ENCODE measurements around the gene GIMAP2. TPM values are rescaled to one million over a fixed set of nuclear protein-coding genes. Genes with fewer than 3 reads are reported as not detected.
A peak's percentile ranks its signal among the peaks of the same experiment; 100 is the strongest.

The GIMAP2 gene
- polyA plus RNA-seq (1.7 to 3.2 TPM (median 2.5 TPM) in 3 replicates), polyA minus RNA-seq (0.49 to 2.0 TPM (median 0.56 TPM) in 3 replicates)
- polyA plus RNA-seq (2011; ENCODE audit: low read depth) = not detected
- 1.1 and 1.8 TPM in 2 replicates for polyA plus RNA-seq (2011; cell fraction: cytosol; rRNA removed)
- 1.6 and 2.0 TPM in 2 replicates for polyA plus RNA-seq (2011; cell fraction: nucleus; rRNA removed)
- polyA plus RNA-seq (2012; ENCODE audit: low replicate concordance) = 0.48 and 1.7 TPM in 2 replicates
- polyA minus RNA-seq (2011; cell fraction: cytosol; rRNA and poly(A)+ RNA removed) = not detected
- 0.32 TPM in 1 of 2 replicates, not detected in the other for polyA minus RNA-seq (2011; cell fraction: nucleus; rRNA and poly(A)+ RNA removed)

- TF ChIP-seq EZH2 (IDR thresholded peaks at IDR 0.05; ENCODE audit: low read length) = no peak
- no peak for TF ChIP-seq CTCF (optimal IDR thresholded peaks at IDR 0.05 in 1 of 3, IDR thresholded peaks at IDR 0.05 in 1 of 3, conservative IDR thresholded peaks at IDR 0.05 in 1 of 3; ENCODE audit: extremely low read depth in 1 of 3, insufficient read depth in 2 of 3, low read length in 3 of 3)
- H3K9me1 ChIP-seq (ENCODE audit: control insufficient read depth, extremely low read depth, insufficient read depth, low read length) = no peaks in the 10 kb centered on the region
These were observed at the start of gene GIMAP2 for GRCh38 chr7:150685219-150686029. GIMAP2 (plus strand) TSS chr7:150685706; CDS start chr7:150687060, 1,354 bp downstream.

DNA sequence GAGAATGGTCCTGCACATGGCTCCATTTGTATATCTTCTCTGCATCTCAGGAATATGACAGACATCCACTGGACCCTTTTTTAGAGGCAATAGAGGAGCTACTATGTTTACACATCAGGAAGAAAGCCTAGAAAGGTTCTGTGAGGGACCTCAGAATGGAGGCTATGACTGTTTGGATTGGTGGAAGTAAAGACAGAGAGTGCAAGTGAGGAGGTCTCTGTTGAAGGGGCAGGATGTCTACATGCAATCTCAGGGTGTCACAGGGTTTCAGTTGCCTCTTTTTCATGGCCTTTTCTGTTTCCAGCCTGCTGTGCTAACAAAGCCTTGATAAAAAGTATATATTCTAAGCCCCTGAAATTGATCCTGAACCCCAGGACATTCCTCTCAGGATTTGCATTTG, 43.7 kb upstream of the GIMAP2 start:
- Histone ChIP-seq H3K27ac (ENCODE audit: control insufficient read depth, insufficient read depth, low read length) (no peak overlapping the region), H3K79me2 (ENCODE audit: control insufficient read depth, insufficient read depth, low read length) (no peaks in the 10 kb centered on the region), H3K9ac (ENCODE audit: control insufficient read depth, extremely low read depth, insufficient read depth, low read length) (no peak overlapping the region), H3K36me3 (ENCODE audit: control insufficient read depth in 2 of 2, extremely low read depth in 1 of 2, insufficient read depth in 2 of 2, low read length in 2 of 2) (no peaks in the 10 kb centered on the region), H3K27me3 (ENCODE audit: control insufficient read depth, extremely low read depth, insufficient read depth, low read length) (no peaks in the 10 kb centered on the region), H4K20me1 (ENCODE audit: control insufficient read depth, extremely low read depth, insufficient read depth, low read length) (no peaks in the 10 kb centered on the region), H3K4me1 (ENCODE audit: control insufficient read depth, extremely low read depth, insufficient read depth, low read length) (no peaks in the 10 kb centered on the region), H3K9me1 (ENCODE audit: control insufficient read depth, extremely low read depth, insufficient read depth, low read length) (no peaks in the 10 kb centered on the region), H3K4me2 (ENCODE audit: control insufficient read depth, extremely low read depth, insufficient read depth, low read depth, low read length) (no peak overlapping the region), H2AFZ (ENCODE audit: control insufficient read depth, low read length) (no peak overlapping the region), H3K9me3 (ENCODE audit: control insufficient read depth, low read depth, low read length) (no peaks in the 10 kb centered on the region), H3K4me3 (ENCODE audit: control insufficient read depth in 2 of 3, extremely low read depth in 1 of 3, insufficient read depth in 2 of 3, low read depth in 1 of 3, low read length in 3 of 3) (no peak overlapping the region)
- dilution Hi-C loops (cut with MboI; ENCODE audit: extremely low pct_ligation_motif_present, low sequenced_read_pairs) = no loop called here
- no peak for TF ChIP-seq EZH2 (IDR thresholded peaks at IDR 0.05; ENCODE audit: low read length)
- TF ChIP-seq CTCF (optimal IDR thresholded peaks at IDR 0.05 in 1 of 3, IDR thresholded peaks at IDR 0.05 in 1 of 3, conservative IDR thresholded peaks at IDR 0.05 in 1 of 3; ENCODE audit: extremely low read depth in 1 of 3, insufficient read depth in 2 of 3, low read length in 3 of 3) = no peak
- no peak for FAIRE-seq
- DNase-seq (ENCODE audit: low read depth, low spot score) = no peak

More at GRCh38 chr7:150685219-150686029, at the start of gene GIMAP2:
- Histone ChIP-seq H3K27ac (ENCODE audit: control insufficient read depth, insufficient read depth, low read length) (peak within 1 kb of the TSS; percentile 13), H3K79me2 (ENCODE audit: control insufficient read depth, insufficient read depth, low read length) (no peaks in the 10 kb centered on the region), H3K27me3 (ENCODE audit: control insufficient read depth, extremely low read depth, insufficient read depth, low read length) (no peaks in the 10 kb centered on the region), H3K4me1 (ENCODE audit: control insufficient read depth, extremely low read depth, insufficient read depth, low read length) (peaks cover 4% of the 10 kb centered on the region), H2AFZ (ENCODE audit: control insufficient read depth, low read length) (peak within 1 kb of the TSS; percentile 97), H3K4me3 (ENCODE audit: control insufficient read depth in 2 of 3, extremely low read depth in 1 of 3, insufficient read depth in 2 of 3, low read depth in 1 of 3, low read length in 3 of 3) (peak within 1 kb of the TSS in 2 of 3 experiments; percentile 66 to 70), H3K36me3 (ENCODE audit: control insufficient read depth in 2 of 2, extremely low read depth in 1 of 2, insufficient read depth in 2 of 2, low read length in 2 of 2) (no peaks in the 10 kb centered on the region), H3K9ac (ENCODE audit: control insufficient read depth, extremely low read depth, insufficient read depth, low read length) (peak within 1 kb of the TSS; percentile 34), H3K4me2 (ENCODE audit: control insufficient read depth, extremely low read depth, insufficient read depth, low read depth, low read length) (peak within 1 kb of the TSS; percentile 91), H3K9me3 (ENCODE audit: control insufficient read depth, low read depth, low read length) (no peaks in the 10 kb centered on the region), H4K20me1 (ENCODE audit: control insufficient read depth, extremely low read depth, insufficient read depth, low read length) (no peaks in the 10 kb centered on the region)
- peak; percentile 39 for FAIRE-seq
- DNase-seq (ENCODE audit: low read depth, low spot score) = no peak
- dilution Hi-C loops (cut with MboI; ENCODE audit: extremely low pct_ligation_motif_present, low sequenced_read_pairs) = no loop called here

All from keratinocyte (primary cell).